AG09309 (cell line): ENCODE data around the gene AMBRA1.

Experiments used
- DNase-seq: peaks from one replicate; pipeline ENCODE4 v3.0.0-alpha.2; 2010; ENCODE audit warnings: low read depth
- H3K4me3 ChIP-seq: 2 replicates; pipeline ENCODE4 v1.5.1; 2011; ENCODE audit warnings: mild to moderate bottlenecking, low read depth, low read length, moderate library complexity; ENCODE audit not compliant: control insufficient read depth
- TF ChIP-seq, protein P1 (sequence below): IDR thresholded peaks from 2 replicates; pipeline ENCODE4 v1.5.1; 2011; ENCODE audit warnings: mild to moderate bottlenecking, low read depth, low read length, inconsistent platforms; ENCODE audit not compliant: insufficient read depth, control insufficient read depth; ENCODE audit errors: missing control alignments

The AMBRA1 gene

DNA sequence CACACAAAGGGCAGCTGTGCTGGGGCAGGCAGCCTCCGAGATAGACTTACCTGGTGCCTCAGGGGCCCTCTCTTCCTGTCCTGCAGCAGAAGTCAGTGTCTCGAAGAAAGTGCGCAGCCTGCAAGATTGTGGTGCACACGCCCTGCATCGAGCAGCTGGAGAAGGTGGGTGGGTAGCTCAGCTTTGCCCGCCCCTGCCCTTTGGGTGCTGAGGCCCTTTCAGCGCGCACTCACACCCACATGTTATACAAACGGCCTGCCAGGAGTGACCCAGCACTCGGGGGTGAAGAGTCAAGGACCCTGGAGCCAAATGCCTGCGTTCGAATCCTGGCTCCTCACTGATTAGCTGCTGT, 225.9 kb downstream of the AMBRA1 start:
- TF ChIP-seq, protein P1, sequence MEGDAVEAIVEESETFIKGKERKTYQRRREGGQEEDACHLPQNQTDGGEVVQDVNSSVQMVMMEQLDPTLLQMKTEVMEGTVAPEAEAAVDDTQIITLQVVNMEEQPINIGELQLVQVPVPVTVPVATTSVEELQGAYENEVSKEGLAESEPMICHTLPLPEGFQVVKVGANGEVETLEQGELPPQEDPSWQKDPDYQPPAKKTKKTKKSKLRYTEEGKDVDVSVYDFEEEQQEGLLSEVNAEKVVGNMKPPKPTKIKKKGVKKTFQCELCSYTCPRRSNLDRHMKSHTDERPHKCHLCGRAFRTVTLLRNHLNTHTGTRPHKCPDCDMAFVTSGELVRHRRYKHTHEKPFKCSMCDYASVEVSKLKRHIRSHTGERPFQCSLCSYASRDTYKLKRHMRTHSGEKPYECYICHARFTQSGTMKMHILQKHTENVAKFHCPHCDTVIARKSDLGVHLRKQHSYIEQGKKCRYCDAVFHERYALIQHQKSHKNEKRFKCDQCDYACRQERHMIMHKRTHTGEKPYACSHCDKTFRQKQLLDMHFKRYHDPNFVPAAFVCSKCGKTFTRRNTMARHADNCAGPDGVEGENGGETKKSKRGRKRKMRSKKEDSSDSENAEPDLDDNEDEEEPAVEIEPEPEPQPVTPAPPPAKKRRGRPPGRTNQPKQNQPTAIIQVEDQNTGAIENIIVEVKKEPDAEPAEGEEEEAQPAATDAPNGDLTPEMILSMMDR = no peak
- no peak overlapping the region for H3K4me3 ChIP-seq

DNA sequence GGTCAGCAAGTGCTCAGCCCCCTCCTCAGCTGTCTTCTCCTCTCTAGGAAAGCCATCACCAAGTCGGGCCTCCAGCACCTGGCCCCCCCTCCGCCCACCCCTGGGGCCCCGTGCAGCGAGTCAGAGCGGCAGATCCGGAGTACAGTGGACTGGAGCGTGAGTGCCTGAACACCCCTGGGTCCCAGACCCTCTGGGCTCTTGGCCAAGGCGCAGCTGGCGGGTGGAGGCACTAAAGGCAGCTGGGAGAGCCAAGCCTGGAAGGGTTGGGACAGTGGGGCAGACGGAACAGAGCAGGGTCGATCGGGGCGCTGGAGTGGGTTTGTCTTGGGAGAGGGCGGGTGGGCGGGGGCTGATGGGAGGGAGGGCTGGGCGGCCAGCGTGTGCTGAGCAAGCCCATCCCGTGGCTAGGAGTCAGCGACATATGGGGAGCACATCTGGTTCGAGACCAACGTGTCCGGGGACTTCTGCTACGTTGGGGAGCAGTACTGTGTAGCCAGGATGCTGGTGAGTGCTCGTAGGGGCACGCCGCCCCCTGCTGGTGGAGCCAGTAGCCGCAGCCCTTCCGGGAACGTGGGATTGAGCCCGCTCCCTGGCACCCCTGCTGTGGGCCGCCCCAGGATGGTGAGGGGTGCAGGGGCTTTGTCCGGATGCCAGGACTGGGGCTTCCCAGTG, 226.4 kb downstream of the AMBRA1 start:
- H3K4me3 ChIP-seq = no peak overlapping the region
- TF ChIP-seq, protein P1 = peak; percentile 88
- no peak for DNase-seq

More for the DNA sequence above, 225.9 kb downstream of the AMBRA1 start:
- DNase-seq = no peak

DNA sequence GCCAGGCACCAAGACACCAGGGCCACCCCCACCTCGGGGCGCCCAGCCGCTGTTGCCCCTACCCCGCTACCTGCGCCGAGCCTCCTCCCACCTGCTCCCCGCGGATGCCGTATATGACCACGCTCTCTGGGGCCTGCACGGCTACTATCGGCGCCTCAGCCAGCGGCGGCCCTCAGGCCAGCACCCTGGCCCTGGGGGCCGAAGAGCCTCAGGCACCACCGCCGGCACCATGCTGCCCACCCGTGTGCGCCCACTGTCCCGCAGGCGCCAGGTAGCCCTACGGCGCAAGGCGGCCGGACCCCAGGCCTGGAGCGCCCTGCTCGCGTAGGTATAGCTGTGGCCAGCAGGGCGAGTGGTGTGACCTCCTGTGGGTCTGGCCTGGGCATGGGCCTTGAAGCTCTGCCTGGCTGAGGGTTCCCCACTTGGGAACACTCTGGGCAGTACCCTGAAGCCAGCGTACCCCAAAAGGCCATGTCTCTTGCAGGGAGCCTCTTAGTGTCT, 227.1 kb downstream of the AMBRA1 start:
- no peak overlapping the region for H3K4me3 ChIP-seq
- DNase-seq = no peak
- TF ChIP-seq, protein P1 = no peak

DNA sequence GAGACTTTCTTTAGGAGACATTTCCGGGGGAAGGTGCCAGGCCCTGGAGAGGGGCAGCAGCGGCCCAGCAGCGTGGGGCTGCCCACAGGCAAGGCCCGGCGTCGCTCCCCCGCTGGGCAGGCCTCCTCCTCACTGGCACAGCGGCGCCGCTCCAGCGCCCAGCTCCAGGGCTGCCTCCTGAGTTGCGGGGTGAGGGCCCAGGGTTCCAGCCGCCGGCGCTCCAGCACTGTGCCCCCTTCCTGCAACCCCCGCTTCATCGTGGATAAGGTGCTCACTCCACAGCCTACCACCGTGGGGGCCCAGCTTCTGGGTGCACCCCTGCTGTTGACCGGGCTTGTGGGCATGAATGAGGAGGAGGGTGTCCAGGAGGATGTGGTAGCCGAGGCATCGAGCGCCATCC, 227.6 kb downstream of the AMBRA1 start:
- H3K4me3 ChIP-seq = no peak overlapping the region
- TF ChIP-seq, protein P1 = no peak
- DNase-seq = no peak

DNA sequence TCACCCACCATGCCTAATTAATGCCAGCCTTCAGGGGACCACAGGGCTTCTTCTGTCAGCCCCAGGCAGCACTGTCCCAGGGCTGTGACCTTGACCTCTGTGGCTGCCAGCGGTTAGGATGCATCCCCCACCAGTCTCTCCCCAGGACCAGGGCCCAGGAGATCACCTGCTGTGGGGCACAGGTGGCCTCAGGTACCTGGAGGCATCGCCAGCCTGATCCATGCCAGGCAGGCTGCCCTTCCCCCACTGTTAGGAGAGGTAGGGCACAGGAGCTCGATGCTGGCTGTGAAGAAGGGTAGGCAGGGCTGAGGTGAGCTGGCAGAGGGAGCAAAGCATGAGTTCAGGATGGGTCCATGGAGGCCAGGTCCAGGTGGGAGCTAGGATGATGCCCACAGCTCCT, 229.0 kb downstream of the AMBRA1 start:
- no peak overlapping the region for H3K4me3 ChIP-seq
- TF ChIP-seq, protein P1 = no peak
- DNase-seq = no peak

DNA sequence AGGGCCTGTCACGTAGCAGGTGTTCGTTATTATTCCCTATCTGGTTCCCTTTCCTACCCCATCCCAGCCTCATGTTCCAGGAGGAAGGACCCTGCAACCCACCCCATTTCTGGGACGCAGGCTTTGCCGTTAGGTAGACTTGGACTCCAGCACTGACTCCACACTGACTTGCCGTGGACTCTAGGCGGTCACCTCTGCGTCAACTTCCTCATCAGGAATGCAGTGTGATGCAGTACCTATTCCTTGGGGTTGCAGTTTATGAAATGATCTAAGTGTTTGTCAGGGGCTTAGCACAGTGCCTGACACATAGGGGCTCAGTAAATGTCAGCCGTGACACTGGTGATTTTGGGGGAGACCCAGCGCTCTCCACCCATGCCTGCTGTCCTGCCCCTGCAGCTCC, 229.8 kb downstream of the AMBRA1 start:
- TF ChIP-seq, protein P1 = no peak

More for the DNA sequence above, 229.8 kb downstream of the AMBRA1 start:
- no peak overlapping the region for H3K4me3 ChIP-seq
- no peak for DNase-seq
